HEK293T (cell line): ENCODE measurements around the gene STATH.

Experiments used
- BHLHE40 ChIP-seq: fragments of 450-650 bp; IDR thresholded peaks from 2 replicates; pipeline ENCODE4 v1.6.1; 2016; ENCODE audit warnings: mild to moderate bottlenecking, moderate library complexity, borderline replicate concordance
- L3MBTL2 ChIP-seq: fragments of 450-650 bp; conservative IDR thresholded peaks from 2 replicates; pipeline ENCODE4 v1.6.1; 2016; ENCODE audit warnings: mild to moderate bottlenecking

- TF ChIP-seq L3MBTL2 (no peak), BHLHE40 (no peak)
These were observed 4.8 kb upstream of the STATH start for GRCh38 chr4:69991016-69991415.
